B cell (primary cell): ENCODE results near the gene HS3ST3A1. TPM values are rescaled to one million over a fixed set of nuclear protein-coding genes. Genes with fewer than 3 reads are reported as not detected.

Experiments used
- ATAC-seq: fragments of 200-7000 bp; cut with Tn5 transposase; one replicate; pipeline ENCODE4 v1.10.0; 2021; ENCODE audit warnings: low read depth, mild to moderate bottlenecking, moderate number of reproducible peaks, moderate library complexity
- CTCF ChIA-PET: fragments of 350-600 bp; sonication (Branson Sonifier 250); formaldehyde crosslinking; loops from one replicate; lab custom pipeline; 2021; ENCODE audit warnings: antibody characterized with exemption, inconsistent platforms; lab: Charles Lee
- POLR2A ChIA-PET: fragments of 350-600 bp; sonication (Branson Sonifier 250); formaldehyde crosslinking; loops from one replicate; lab custom pipeline; 2021; ENCODE audit warnings: antibody characterized with exemption; lab: Charles Lee
- DNase-seq: peaks from one replicate; pipeline ENCODE4 v3.0.0; 2013
- H2AFZ ChIP-seq: 2 replicates; pipeline ENCODE4 v1.6.1; 2012; ENCODE audit warnings: mild to moderate bottlenecking, low read depth, low read length; ENCODE audit not compliant: insufficient read depth, poor library complexity, severe bottlenecking
- H3K27ac ChIP-seq, 2 donors: 1 replicate in 1 of 2; 2 replicates in 1 of 2; pipeline ENCODE4 v1.5.1; 2012 to 2013; ENCODE audit warnings: low read length in 2 of 2, mild to moderate bottlenecking in 2 of 2, moderate library complexity in 1 of 2
- H3K27me3 ChIP-seq, 4 experiments: fragments of 200-600 bp in 1 of 4; sonication (generic) in 1 of 4; replicated peaks in 1 of 4; 1 replicate in 2 of 4; 2 replicates in 2 of 4; pipeline versions ENCODE4 v1.6.1 to v1.7.0; 2013 to 2016; ENCODE audit warnings: low read length in 3 of 4, mild to moderate bottlenecking in 2 of 4, mixed read lengths in 1 of 4, moderate library complexity in 1 of 4; ENCODE audit not compliant: insufficient read depth in 4 of 4, control insufficient read depth in 3 of 4; ENCODE audit errors: control extremely low read depth in 1 of 4
- H3K36me3 ChIP-seq, 2 experiments: replicated peaks in 1 of 2; 1 replicate in 1 of 2; 2 replicates in 1 of 2; pipeline versions ENCODE4 v1.6.1 to v1.7.1; 2013; ENCODE audit warnings: low read length in 1 of 2; ENCODE audit not compliant: insufficient read depth in 2 of 2, control insufficient read depth in 1 of 2; ENCODE audit errors: control extremely low read depth in 1 of 2, extremely low read depth in 1 of 2
- H3K4me1 ChIP-seq, 2 donors: fragments of 200-600 bp in 1 of 2; sonication (generic) in 1 of 2; 1 replicate in 1 of 2; 2 replicates in 1 of 2; pipeline versions ENCODE4 v1.5.1 to v1.6.1; 2013 to 2017; ENCODE audit warnings: low read length in 2 of 2; ENCODE audit not compliant: control insufficient read depth in 2 of 2, insufficient read depth in 2 of 2
- H3K4me2 ChIP-seq: replicated peaks from 2 replicates; pipeline ENCODE3; 2012; ENCODE audit warnings: mild to moderate bottlenecking, low read depth, low read length; ENCODE audit not compliant: poor library complexity, severe bottlenecking
- H3K4me3 ChIP-seq, 5 experiments: fragments of 200-600 bp in 1 of 5; sonication (generic) in 1 of 5; 1 replicate in 3 of 5; 2 replicates in 2 of 5; pipeline versions ENCODE4 v1.5.1 to v1.7.0; 2011 to 2016; ENCODE audit warnings: low read length in 4 of 5, mild to moderate bottlenecking in 4 of 5, low read depth in 2 of 5, control low read depth in 1 of 5, moderate library complexity in 1 of 5; ENCODE audit not compliant: insufficient read depth in 1 of 5; ENCODE audit errors: control extremely low read depth in 1 of 5, extremely low read depth in 1 of 5
- H3K79me2 ChIP-seq: fragments of 200-600 bp; sonication (generic); one replicate; pipeline ENCODE4 v1.6.0; 2016; ENCODE audit warnings: low read length; ENCODE audit not compliant: control insufficient read depth, insufficient read depth
- H3K9ac ChIP-seq: fragments of 200-600 bp; sonication (generic); 2 replicates; pipeline ENCODE4 v1.6.1; 2017; ENCODE audit warnings: mild to moderate bottlenecking, low read length, moderate library complexity
- H3K9me3 ChIP-seq, 3 donors: one replicate each; pipeline versions ENCODE4 v1.6.1 to v1.7.1; 2013; ENCODE audit warnings: low read length in 2 of 3; ENCODE audit not compliant: control insufficient read depth in 2 of 3, insufficient read depth in 1 of 3; ENCODE audit errors: control extremely low read depth in 1 of 3
- H4K20me1 ChIP-seq: 2 replicates; pipeline ENCODE4 v1.6.0; 2012; ENCODE audit warnings: mild to moderate bottlenecking, low read length; ENCODE audit not compliant: insufficient read depth, control insufficient read depth, poor library complexity, severe bottlenecking
- H3K27ac Mint-ChIP-seq: one replicate; pipeline ENCODE4 v1.8.0; 2021; ENCODE audit warnings: mixed read lengths
- H3K27me3 Mint-ChIP-seq: one replicate; pipeline ENCODE4 v1.8.0; 2021; ENCODE audit warnings: mixed read lengths
- H3K4me1 Mint-ChIP-seq: one replicate; pipeline ENCODE4 v1.8.0; 2021; ENCODE audit warnings: mixed read lengths
- H3K4me3 Mint-ChIP-seq: one replicate; pipeline ENCODE4 v1.8.0; 2021; ENCODE audit warnings: mixed read lengths
- H3K9me3 Mint-ChIP-seq: one replicate; pipeline ENCODE4 v1.8.0; 2022; ENCODE audit warnings: mixed read lengths; ENCODE audit not compliant: insufficient read depth
- EZH2 ChIP-seq: IDR thresholded peaks from 2 replicates; pipeline ENCODE4 v1.6.1; 2012; ENCODE audit warnings: borderline replicate concordance, low read depth, mild to moderate bottlenecking, moderate library complexity, low read length; ENCODE audit not compliant: insufficient read depth, poor library complexity, severe bottlenecking
- WGBS: methylation state at CpG from one replicate; pipeline ENCODE4 v1.1.5; 2013; ENCODE audit warnings: missing lambda C conversion rate; ENCODE audit not compliant: insufficient coverage; 5-methylcytosine and 5-hydroxymethylcytosine counted together
- intact Hi-C: fragments of 100-400 bp; cut with micrococcal nuclease; formaldehyde crosslinking; loops from one replicate; pipeline ENCODE4 v1.10.0; 2022
- polyA plus RNA-seq: library from polyadenylated mRNA; depleted of rRNA; stranded (reverse); fragments of >200 nt; gene quantifications from 2 replicates; pipeline ENCODE4 v1.2.3, GENCODE V29; 2012
- total RNA-seq, 2 donors: library from RNA; stranded (reverse); fragments of 120-200 nt in 1 of 2; gene quantifications; 1 replicate in 1 of 2; 2 replicates in 1 of 2; pipeline versions ENCODE4 v1.2.3 to v1.2.4, GENCODE V29; 2013 to 2022
- TF ChIP-seq, protein P1 (sequence below): fragments of 200-600 bp; IDR thresholded peaks from one replicate; pipeline ENCODE4 v1.8.0; 2022; ENCODE audit warnings: antibody characterized with exemption, mild to moderate bottlenecking

HS3ST3A1 gene
- total and polyA plus RNA-seq, 2 donors (not counting 1 experiment from before 2014, with no cell fraction given): 0.17 to 0.75 TPM

DNA sequence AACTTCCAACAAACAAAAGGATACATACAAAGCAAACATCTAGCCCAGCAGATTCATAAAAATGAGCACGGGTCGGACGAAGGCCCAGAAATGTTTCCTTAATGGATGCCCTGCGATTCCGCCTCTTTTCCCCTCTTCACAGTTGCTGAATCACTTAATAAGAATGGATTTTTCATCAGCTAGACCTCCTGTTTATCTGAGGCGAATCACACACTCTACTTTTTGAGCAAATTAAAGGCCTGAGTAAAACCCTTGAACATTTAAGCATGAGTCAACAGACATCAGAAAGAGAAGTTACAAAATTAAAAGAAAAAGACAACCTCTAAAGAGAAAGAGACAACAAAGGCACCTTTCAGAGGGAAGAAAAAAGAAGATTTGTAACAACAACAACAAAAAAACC, 44.7 kb downstream of the HS3ST3A1 start:
- H3K4me3 Mint-ChIP-seq: no peak overlapping the region
- DNase-seq (no peak), ATAC-seq (no peak)
- intact Hi-C loops: no loop called here
- H3K4me1 Mint-ChIP-seq: no peaks in the 10 kb centered on the region
- no peak for TF ChIP-seq EZH2
- TF ChIP-seq, protein P1, sequence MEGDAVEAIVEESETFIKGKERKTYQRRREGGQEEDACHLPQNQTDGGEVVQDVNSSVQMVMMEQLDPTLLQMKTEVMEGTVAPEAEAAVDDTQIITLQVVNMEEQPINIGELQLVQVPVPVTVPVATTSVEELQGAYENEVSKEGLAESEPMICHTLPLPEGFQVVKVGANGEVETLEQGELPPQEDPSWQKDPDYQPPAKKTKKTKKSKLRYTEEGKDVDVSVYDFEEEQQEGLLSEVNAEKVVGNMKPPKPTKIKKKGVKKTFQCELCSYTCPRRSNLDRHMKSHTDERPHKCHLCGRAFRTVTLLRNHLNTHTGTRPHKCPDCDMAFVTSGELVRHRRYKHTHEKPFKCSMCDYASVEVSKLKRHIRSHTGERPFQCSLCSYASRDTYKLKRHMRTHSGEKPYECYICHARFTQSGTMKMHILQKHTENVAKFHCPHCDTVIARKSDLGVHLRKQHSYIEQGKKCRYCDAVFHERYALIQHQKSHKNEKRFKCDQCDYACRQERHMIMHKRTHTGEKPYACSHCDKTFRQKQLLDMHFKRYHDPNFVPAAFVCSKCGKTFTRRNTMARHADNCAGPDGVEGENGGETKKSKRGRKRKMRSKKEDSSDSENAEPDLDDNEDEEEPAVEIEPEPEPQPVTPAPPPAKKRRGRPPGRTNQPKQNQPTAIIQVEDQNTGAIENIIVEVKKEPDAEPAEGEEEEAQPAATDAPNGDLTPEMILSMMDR: no peak
- Histone ChIP-seq H3K36me3 (no peaks in the 10 kb centered on the region), H3K9me3 (no peaks in the 10 kb centered on the region), H3K4me2 (no peak overlapping the region), H3K4me3 (no peak overlapping the region), H3K27me3 (no peaks in the 10 kb centered on the region), H3K9ac (no peak overlapping the region), H3K27ac (no peak overlapping the region), H3K79me2 (no peaks in the 10 kb centered on the region), H2AFZ (no peak overlapping the region), H3K4me1 (no peaks in the 10 kb centered on the region), H4K20me1 (no peaks in the 10 kb centered on the region)
- H3K27me3 Mint-ChIP-seq: no peaks in the 10 kb centered on the region
- ChIA-PET POLR2A (no interaction called here), CTCF (interaction anchor here (0.7 kb wide), 1 partner anchor 97 kb away, joined by 3 read pairs; no protein-coding TSS in a partner anchor)
- no peaks in the 10 kb centered on the region for H3K9me3 Mint-ChIP-seq
- H3K27ac Mint-ChIP-seq: no peak overlapping the region
- WGBS: 98% methylated on average over 5 of the region's 6 CpGs

DNA sequence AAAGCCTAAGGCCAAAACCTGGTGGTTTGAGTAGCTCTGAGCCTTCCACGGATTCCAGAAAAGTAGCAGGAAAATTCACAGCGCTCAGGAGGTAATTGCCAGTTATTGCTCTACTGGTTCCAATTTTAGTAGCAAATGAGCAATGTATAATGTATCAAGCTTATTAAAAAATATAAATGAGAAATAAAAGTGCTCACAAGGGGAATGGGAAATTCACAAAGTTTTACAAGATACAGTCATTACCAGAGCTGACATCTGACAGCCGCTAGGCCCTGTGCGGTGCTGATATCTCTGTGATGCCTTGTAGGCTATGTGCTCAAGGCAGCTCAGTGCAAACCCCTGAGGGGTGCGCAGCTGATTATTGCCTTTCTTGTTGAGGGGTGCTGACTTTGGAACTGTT, 47.5 kb downstream of the HS3ST3A1 start:
- Mint-ChIP-seq H3K27ac (no peak overlapping the region), H3K4me1 (no peaks in the 10 kb centered on the region), H3K9me3 (peaks cover 2% of the 10 kb centered on the region), H3K4me3 (no peak overlapping the region), H3K27me3 (peaks cover 7% of the 10 kb centered on the region)
- ATAC-seq (no peak), DNase-seq (no peak)
- TF ChIP-seq EZH2: no peak
- TF ChIP-seq, protein P1: no peak
- H3K36me3 ChIP-seq: no peaks in the 10 kb centered on the region
- no peaks in the 10 kb centered on the region for H3K27me3 ChIP-seq
- 100% methylated on average over 1 of the region's 5 CpGs for WGBS
- no peak overlapping the region for H3K4me2 ChIP-seq
- H3K4me1 ChIP-seq: no peaks in the 10 kb centered on the region
- CTCF ChIA-PET: no interaction called here
- no peak overlapping the region for H3K4me3 ChIP-seq
- POLR2A ChIA-PET: no interaction called here
- no peaks in the 10 kb centered on the region for H4K20me1 ChIP-seq
- intact Hi-C loops: no loop called here
- H3K27ac ChIP-seq: no peak overlapping the region
- no peak overlapping the region for H2AFZ ChIP-seq
- H3K9me3 ChIP-seq: peaks cover 0 to 6% (median 0%) of the 10 kb centered on the region in 3 donors
- no peak overlapping the region for H3K9ac ChIP-seq
- H3K79me2 ChIP-seq: no peaks in the 10 kb centered on the region
